ENCODE data around the gene FAM181B.

DNA sequence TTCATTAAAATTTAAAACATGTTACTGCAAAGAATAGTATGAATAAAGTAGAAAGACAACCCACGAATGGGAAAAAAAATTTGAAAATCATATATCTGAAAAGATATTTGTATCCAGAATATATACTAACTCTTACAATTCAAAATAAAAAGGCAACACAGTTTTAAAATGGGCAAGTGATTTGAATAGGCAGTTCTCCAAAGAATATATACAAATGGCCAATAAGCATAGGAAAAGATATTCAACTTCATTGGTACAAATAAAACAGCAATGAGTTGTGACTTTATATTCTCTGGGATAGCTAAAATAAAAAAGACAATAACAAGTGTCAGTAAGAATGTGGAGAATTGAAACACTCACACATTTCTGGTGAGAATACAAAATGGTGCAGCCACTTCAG lies 41.6 kb upstream of the FAM181B start:
- TF ChIP-seq NCOR1 (IDR thresholded peaks at IDR 0.05; ENCODE audit: borderline replicate concordance, low read length) (no peak), ZNF33A (CRISPR knock-in tag; IDR thresholded peaks at IDR 0.05; ENCODE audit: borderline replicate concordance) (no peak), NBN (conservative IDR thresholded peaks at IDR 0.05) (no peak), POLR2A (IDR thresholded peaks at IDR 0.05; ENCODE audit: insufficient read depth in 1 of 2, low read depth in 2 of 2, low read length in 2 of 2) (no peak), RFX5 (IDR thresholded peaks at IDR 0.05; ENCODE audit: low read depth, low read length) (no peak), PHF8 (CRISPR knock-in tag; IDR thresholded peaks at IDR 0.05) (no peak), ZBTB3 (CRISPR knock-in tag; IDR thresholded peaks at IDR 0.05; ENCODE audit: borderline replicate concordance, low read depth) (no peak), KDM5A (IDR thresholded peaks at IDR 0.05; ENCODE audit: borderline replicate concordance, low read length) (no peak), TCF7L2 (IDR thresholded peaks at IDR 0.05; ENCODE audit: low read depth, low read length) (no peak), SRSF1 (optimal IDR thresholded peaks at IDR 0.05; ENCODE audit: low read depth, low read length) (no peak), POLR2AphosphoS5 (IDR thresholded peaks at IDR 0.05; ENCODE audit: low read depth, low read length) (no peak), FOXM1 (CRISPR knock-in tag; IDR thresholded peaks at IDR 0.05) (no peak), TAF15 (IDR thresholded peaks at IDR 0.05; ENCODE audit: low read depth, low read length, poor library complexity, severe bottlenecking) (no peak)
- TF ChIP-seq, protein P1, sequence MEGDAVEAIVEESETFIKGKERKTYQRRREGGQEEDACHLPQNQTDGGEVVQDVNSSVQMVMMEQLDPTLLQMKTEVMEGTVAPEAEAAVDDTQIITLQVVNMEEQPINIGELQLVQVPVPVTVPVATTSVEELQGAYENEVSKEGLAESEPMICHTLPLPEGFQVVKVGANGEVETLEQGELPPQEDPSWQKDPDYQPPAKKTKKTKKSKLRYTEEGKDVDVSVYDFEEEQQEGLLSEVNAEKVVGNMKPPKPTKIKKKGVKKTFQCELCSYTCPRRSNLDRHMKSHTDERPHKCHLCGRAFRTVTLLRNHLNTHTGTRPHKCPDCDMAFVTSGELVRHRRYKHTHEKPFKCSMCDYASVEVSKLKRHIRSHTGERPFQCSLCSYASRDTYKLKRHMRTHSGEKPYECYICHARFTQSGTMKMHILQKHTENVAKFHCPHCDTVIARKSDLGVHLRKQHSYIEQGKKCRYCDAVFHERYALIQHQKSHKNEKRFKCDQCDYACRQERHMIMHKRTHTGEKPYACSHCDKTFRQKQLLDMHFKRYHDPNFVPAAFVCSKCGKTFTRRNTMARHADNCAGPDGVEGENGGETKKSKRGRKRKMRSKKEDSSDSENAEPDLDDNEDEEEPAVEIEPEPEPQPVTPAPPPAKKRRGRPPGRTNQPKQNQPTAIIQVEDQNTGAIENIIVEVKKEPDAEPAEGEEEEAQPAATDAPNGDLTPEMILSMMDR (CRISPR knock-in tag; IDR thresholded peaks at IDR 0.05), result no peak

Data from HepG2 (cell line).